ENCODE measurements around the gene NRIP2.
"Not testable (repeated sequence)": the region's sequence is repeated elsewhere in the genome, so short reads cannot be mapped to it uniquely, and the experiment has no call there.

GRCh38 chr12:2863402-2863801 lies 28.6 kb upstream of the NRIP2 start:
- TF ChIP-seq, protein P1, sequence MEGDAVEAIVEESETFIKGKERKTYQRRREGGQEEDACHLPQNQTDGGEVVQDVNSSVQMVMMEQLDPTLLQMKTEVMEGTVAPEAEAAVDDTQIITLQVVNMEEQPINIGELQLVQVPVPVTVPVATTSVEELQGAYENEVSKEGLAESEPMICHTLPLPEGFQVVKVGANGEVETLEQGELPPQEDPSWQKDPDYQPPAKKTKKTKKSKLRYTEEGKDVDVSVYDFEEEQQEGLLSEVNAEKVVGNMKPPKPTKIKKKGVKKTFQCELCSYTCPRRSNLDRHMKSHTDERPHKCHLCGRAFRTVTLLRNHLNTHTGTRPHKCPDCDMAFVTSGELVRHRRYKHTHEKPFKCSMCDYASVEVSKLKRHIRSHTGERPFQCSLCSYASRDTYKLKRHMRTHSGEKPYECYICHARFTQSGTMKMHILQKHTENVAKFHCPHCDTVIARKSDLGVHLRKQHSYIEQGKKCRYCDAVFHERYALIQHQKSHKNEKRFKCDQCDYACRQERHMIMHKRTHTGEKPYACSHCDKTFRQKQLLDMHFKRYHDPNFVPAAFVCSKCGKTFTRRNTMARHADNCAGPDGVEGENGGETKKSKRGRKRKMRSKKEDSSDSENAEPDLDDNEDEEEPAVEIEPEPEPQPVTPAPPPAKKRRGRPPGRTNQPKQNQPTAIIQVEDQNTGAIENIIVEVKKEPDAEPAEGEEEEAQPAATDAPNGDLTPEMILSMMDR (IDR thresholded peaks at IDR 0.05; ENCODE audit: insufficient read depth, low read length, poor library complexity, severe bottlenecking) = not testable (repeated sequence)
- TF ChIP-seq EZH2phosphoT487 (conservative IDR thresholded peaks at IDR 0.05; ENCODE audit: low read length) = not testable (repeated sequence)
